D721Med (cell line): ENCODE data around the gene IL20.

Source experiments
- DNase-seq: peaks from one replicate; pipeline ENCODE4 v3.0.0; 2011; ENCODE audit warnings: low spot score; ENCODE audit not compliant: insufficient read length
- FAIRE-seq: peaks from 2 replicates; lab custom pipeline; 2011; peaks lifted over from hg19 to GRCh38; lab: Jason Lieb, UNC
- CTCF ChIP-seq: IDR thresholded peaks from 2 replicates; pipeline ENCODE4 v1.5.1; 2012; ENCODE audit warnings: mild to moderate bottlenecking, control low read depth; ENCODE audit not compliant: insufficient read depth; ENCODE audit errors: missing control alignments

Gene IL20

GRCh38 chr1:206885341-206886060 lies 20.1 kb downstream of the IL20 start:
- no peak for DNase-seq
- FAIRE-seq = no peak
- TF ChIP-seq CTCF = no peak

- DNase-seq (no peak), FAIRE-seq (no peak)
- no peak for TF ChIP-seq CTCF
Measured at GRCh38 chr1:206886831-206887230, 21.4 kb downstream of the IL20 start.

GRCh38 chr1:206887701-206888100 lies 22.3 kb downstream of the IL20 start:
- FAIRE-seq (no peak), DNase-seq (no peak)
- TF ChIP-seq CTCF = no peak

- no peak for FAIRE-seq
- DNase-seq = no peak
- no peak for TF ChIP-seq CTCF
Measured at GRCh38 chr1:206890125-206891060, 25.0 kb downstream of the IL20 start.

GRCh38 chr1:206891412-206891811 lies 26.0 kb downstream of the IL20 start:
- TF ChIP-seq CTCF = no peak
- DNase-seq = no peak
- no peak for FAIRE-seq

GRCh38 chr1:206892351-206892984 lies 27.0 kb downstream of the IL20 start:
- DNase-seq = no peak
- no peak for FAIRE-seq
- TF ChIP-seq CTCF = no peak
